CD4-positive, alpha-beta T cell (primary cell): ENCODE measurements around the gene TMEM164. TPM values are rescaled to one million over a fixed set of nuclear protein-coding genes. Genes with fewer than 3 reads are reported as not detected.

ENCODE experiments used
- ATAC-seq: fragments of 200-7000 bp; cut with Tn5 transposase; one replicate; pipeline ENCODE4 v1.10.0; 2022; ENCODE audit warnings: mild to moderate bottlenecking; ENCODE audit not compliant: poor library complexity
- CTCF ChIA-PET: fragments of 350-600 bp; sonication (Branson Sonifier 250); formaldehyde crosslinking; loops from one replicate; lab custom pipeline; 2021; ENCODE audit warnings: antibody characterized with exemption, inconsistent platforms; lab: Charles Lee
- POLR2A ChIA-PET: fragments of 350-600 bp; sonication (Branson Sonifier 250); formaldehyde crosslinking; loops from one replicate; lab custom pipeline; 2021; ENCODE audit warnings: antibody characterized with exemption, inconsistent platforms; lab: Charles Lee
- DNase-seq, 14 experiments: peaks; one replicate each; pipeline ENCODE4 v3.0.0-alpha.2; 2013 to 2020; ENCODE audit warnings: mixed read lengths in 2 of 14
- H3K27ac ChIP-seq, 2 donors: one replicate each; pipeline versions ENCODE4 v1.5.1 to v1.7.0; 2013; ENCODE audit warnings: low read length in 2 of 2, low read depth in 1 of 2, mild to moderate bottlenecking in 1 of 2
- H3K27me3 ChIP-seq, 2 experiments: 1 replicate in 1 of 2; 2 replicates in 1 of 2; pipeline versions ENCODE4 v1.6.1 to v1.7.0; 2013; ENCODE audit warnings: low read length in 2 of 2, control low read depth in 1 of 2, mild to moderate bottlenecking in 1 of 2, moderate library complexity in 1 of 2; ENCODE audit not compliant: insufficient read depth in 2 of 2, control insufficient read depth in 1 of 2
- H3K36me3 ChIP-seq: one replicate; pipeline ENCODE4 v1.6.1; 2013; ENCODE audit warnings: low read length, control low read depth; ENCODE audit not compliant: insufficient read depth
- H3K4me1 ChIP-seq: one replicate; pipeline ENCODE4 v1.6.1; 2013; ENCODE audit warnings: low read length, control low read depth; ENCODE audit not compliant: insufficient read depth
- H3K4me3 ChIP-seq: one replicate; pipeline ENCODE4 v1.5.1; 2013; ENCODE audit warnings: mild to moderate bottlenecking, low read length, moderate library complexity
- H3K9me3 ChIP-seq, 2 experiments: 1 replicate in 1 of 2; 2 replicates in 1 of 2; pipeline versions ENCODE4 v1.6.1 to v1.7.0; 2013; ENCODE audit warnings: low read length in 2 of 2, mild to moderate bottlenecking in 2 of 2, control low read depth in 1 of 2, moderate library complexity in 1 of 2; ENCODE audit not compliant: control insufficient read depth in 1 of 2, insufficient read depth in 1 of 2
- H3K27ac Mint-ChIP-seq: one replicate; pipeline ENCODE4 v1.8.0; 2020; ENCODE audit warnings: mixed read lengths
- H3K27me3 Mint-ChIP-seq: one replicate; pipeline ENCODE4 v1.8.0; 2021; ENCODE audit warnings: mixed read lengths
- H3K36me3 Mint-ChIP-seq: one replicate; pipeline ENCODE4 v1.8.0; 2021; ENCODE audit warnings: low read depth, mixed read lengths
- H3K4me1 Mint-ChIP-seq: one replicate; pipeline ENCODE4 v1.8.0; 2021; ENCODE audit warnings: low read depth, mixed read lengths
- H3K4me3 Mint-ChIP-seq: one replicate; pipeline ENCODE4 v1.8.0; 2020; ENCODE audit warnings: mild to moderate bottlenecking, mixed read lengths
- H3K9me3 Mint-ChIP-seq: one replicate; pipeline ENCODE4 v1.8.0; 2020; ENCODE audit warnings: mixed read lengths
- intact Hi-C, 2 experiments: fragments of 100-400 bp; cut with DNase I in 1 of 2; cut with micrococcal nuclease in 1 of 2; formaldehyde crosslinking; loops; one replicate each; pipeline versions ENCODE4 v1.15.1 to v1.9.0; 2023 to 2025; cut with DNase I, micrococcal nuclease
- total RNA-seq, 174 experiments: library from RNA in 2 of 174; stranded (reverse) in 2 of 174; gene quantifications; one replicate each; pipeline ENCODE4 v1.2.3 and lab custom pipeline; 2021 to 2026
- TF ChIP-seq, protein P1 (sequence below): fragments of 200-600 bp; IDR thresholded peaks from one replicate; pipeline ENCODE4 v1.8.0; 2022; ENCODE audit warnings: antibody characterized with exemption, mild to moderate bottlenecking

The TMEM164 gene
- total RNA-seq, 2 experiments from 2014 or later: 11.1 to 13.4 TPM

DNA sequence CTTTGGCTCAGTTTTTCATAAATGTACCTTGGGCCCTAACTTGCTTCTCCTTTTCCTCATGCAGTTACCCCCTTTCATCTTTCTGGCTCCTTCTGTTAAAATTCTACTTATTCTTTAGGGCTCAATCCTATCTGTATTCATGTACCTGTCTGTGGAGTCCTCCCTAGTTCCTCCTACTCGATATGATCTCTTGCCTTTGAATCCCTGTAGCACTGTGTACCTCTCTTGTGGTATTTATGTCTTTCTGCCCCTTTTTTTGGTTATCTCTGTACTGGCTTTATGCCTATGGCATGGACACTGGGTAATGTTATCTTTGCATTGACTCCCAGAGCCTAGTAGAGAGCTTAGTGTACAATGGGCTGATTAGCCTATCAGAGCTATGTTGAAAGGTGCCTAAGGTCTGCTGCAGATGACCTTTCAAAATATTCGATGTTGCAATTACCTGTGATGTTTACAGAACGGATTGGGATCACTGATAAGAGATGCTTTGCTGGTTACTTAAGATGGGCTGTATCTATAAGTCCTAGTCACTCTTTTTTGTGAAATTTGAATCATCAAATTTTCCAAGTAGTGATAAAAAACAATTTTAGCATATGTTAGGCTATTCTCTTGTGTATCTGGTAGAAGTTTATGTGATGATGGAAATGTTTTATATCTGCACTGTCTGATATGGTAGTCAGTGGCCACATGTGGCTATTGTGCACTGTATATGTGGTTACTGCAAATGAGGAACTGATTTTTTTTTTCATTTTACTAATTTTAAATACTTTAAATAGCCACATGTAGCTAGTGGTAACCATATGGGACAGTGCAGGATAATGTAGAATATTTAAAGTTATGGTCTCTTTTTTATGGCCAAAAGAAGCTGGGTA, 33.5 kb downstream of the TMEM164 start:
- ChIA-PET CTCF (interaction anchor here (0.6 kb wide), 1 partner anchor 1851 kb away, joined by 3 read pairs; no protein-coding TSS in a partner anchor), POLR2A (no interaction called here)
- Mint-ChIP-seq H3K27ac (no peak overlapping the region), H3K9me3 (no peaks in the 10 kb centered on the region), H3K4me1 (peaks cover 10% of the 10 kb centered on the region), H3K4me3 (no peak overlapping the region), H3K27me3 (no peaks in the 10 kb centered on the region), H3K36me3 (peaks cover 8% of the 10 kb centered on the region)
- H3K9me3 ChIP-seq: no peaks in the 10 kb centered on the region
- ATAC-seq (no peak), DNase-seq (no peak)
- no peaks in the 10 kb centered on the region for H3K4me1 ChIP-seq
- no peaks in the 10 kb centered on the region for H3K36me3 ChIP-seq
- intact Hi-C loops: no loop called here
- no peak overlapping the region for H3K4me3 ChIP-seq
- H3K27me3 ChIP-seq: no peaks in the 10 kb centered on the region
- H3K27ac ChIP-seq: no peak overlapping the region
- TF ChIP-seq, protein P1, sequence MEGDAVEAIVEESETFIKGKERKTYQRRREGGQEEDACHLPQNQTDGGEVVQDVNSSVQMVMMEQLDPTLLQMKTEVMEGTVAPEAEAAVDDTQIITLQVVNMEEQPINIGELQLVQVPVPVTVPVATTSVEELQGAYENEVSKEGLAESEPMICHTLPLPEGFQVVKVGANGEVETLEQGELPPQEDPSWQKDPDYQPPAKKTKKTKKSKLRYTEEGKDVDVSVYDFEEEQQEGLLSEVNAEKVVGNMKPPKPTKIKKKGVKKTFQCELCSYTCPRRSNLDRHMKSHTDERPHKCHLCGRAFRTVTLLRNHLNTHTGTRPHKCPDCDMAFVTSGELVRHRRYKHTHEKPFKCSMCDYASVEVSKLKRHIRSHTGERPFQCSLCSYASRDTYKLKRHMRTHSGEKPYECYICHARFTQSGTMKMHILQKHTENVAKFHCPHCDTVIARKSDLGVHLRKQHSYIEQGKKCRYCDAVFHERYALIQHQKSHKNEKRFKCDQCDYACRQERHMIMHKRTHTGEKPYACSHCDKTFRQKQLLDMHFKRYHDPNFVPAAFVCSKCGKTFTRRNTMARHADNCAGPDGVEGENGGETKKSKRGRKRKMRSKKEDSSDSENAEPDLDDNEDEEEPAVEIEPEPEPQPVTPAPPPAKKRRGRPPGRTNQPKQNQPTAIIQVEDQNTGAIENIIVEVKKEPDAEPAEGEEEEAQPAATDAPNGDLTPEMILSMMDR: no peak

GRCh38 chrX:110037178-110037577, 34.3 kb downstream of the TMEM164 start:
- H3K4me3 Mint-ChIP-seq: no peak overlapping the region
- no peak overlapping the region for H3K27ac Mint-ChIP-seq
- no peak overlapping the region for H3K27ac ChIP-seq
- ChIA-PET CTCF (no interaction called here), POLR2A (no interaction called here)
- H3K4me3 ChIP-seq: no peak overlapping the region
- intact Hi-C loops: no loop called here
- no peaks in the 10 kb centered on the region for H3K27me3 Mint-ChIP-seq
- H3K36me3 ChIP-seq: no peaks in the 10 kb centered on the region
- TF ChIP-seq, protein P1: no peak
- H3K9me3 Mint-ChIP-seq: no peaks in the 10 kb centered on the region
- ATAC-seq (no peak), DNase-seq (no peak)
- H3K4me1 Mint-ChIP-seq: peaks cover 13% of the 10 kb centered on the region
- H3K36me3 Mint-ChIP-seq: peaks cover 8% of the 10 kb centered on the region
- no peaks in the 10 kb centered on the region for H3K27me3 ChIP-seq
- no peaks in the 10 kb centered on the region for H3K9me3 ChIP-seq
- no peaks in the 10 kb centered on the region for H3K4me1 ChIP-seq

DNA sequence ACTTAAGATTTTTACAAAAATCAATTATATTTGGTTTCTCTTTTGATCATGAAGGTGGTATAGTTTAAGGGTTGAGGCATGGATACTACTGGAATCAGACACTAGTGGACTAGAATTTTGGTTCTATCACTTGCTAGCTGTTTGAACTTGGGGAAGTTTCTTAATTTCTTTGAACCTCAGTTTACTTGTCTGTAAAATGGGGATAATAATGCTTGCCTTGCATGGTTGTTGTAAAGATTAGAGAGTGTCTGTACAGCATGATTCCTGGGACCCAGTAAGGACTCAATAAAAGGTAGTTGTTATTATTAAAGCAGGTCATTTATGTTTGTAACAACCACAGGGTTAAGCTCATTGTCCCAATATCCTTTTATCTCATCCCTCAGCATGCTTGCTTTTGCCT, 36.0 kb downstream of the TMEM164 start:
- H3K27me3 ChIP-seq: no peaks in the 10 kb centered on the region
- Mint-ChIP-seq H3K27ac (no peak overlapping the region), H3K27me3 (no peaks in the 10 kb centered on the region), H3K9me3 (no peaks in the 10 kb centered on the region), H3K4me3 (no peak overlapping the region), H3K36me3 (peaks cover 7% of the 10 kb centered on the region), H3K4me1 (peaks cover 29% of the 10 kb centered on the region)
- H3K36me3 ChIP-seq: no peaks in the 10 kb centered on the region
- TF ChIP-seq, protein P1: no peak
- no peak overlapping the region for H3K27ac ChIP-seq
- ATAC-seq (no peak), DNase-seq (no peak)
- no peaks in the 10 kb centered on the region for H3K9me3 ChIP-seq
- intact Hi-C loops: no loop called here
- no peaks in the 10 kb centered on the region for H3K4me1 ChIP-seq
- ChIA-PET CTCF (interaction anchor here (1.4 kb wide), 1 partner anchor 11 kb away, joined by 3 read pairs; no protein-coding TSS in a partner anchor), POLR2A (no interaction called here)
- no peak overlapping the region for H3K4me3 ChIP-seq
